Lower leg skin (tissue), 4 donors: ENCODE measurements around the gene CC2D1A. TPM values are rescaled to one million over a fixed set of nuclear protein-coding genes. Genes with fewer than 3 reads are reported as not detected.

Experiments
- DNase-seq, 2 donors: peaks; one replicate each; pipeline ENCODE4 v3.0.0-alpha.2; 2019; ENCODE audit warnings: low spot score in 2 of 2
- H3K4me3 ChIP-seq: fragments of 200-600 bp; sonication (generic); 2 replicates; pipeline ENCODE4 v1.5.1; 2017; ENCODE audit warnings: mild to moderate bottlenecking, low read depth; ENCODE audit not compliant: poor library complexity, severe bottlenecking
- POLR2A ChIP-seq, 2 donors: fragments of 450-650 bp; IDR thresholded peaks; one replicate each; pipeline ENCODE4 v1.6.1; 2016 to 2017; ENCODE audit warnings: antibody characterized with exemption in 2 of 2, mild to moderate bottlenecking in 1 of 2, moderate library complexity in 1 of 2
- WGBS, 2 donors: methylation state at CpG; one replicate each; pipeline ENCODE4 v1.1.5; 2018; 5-methylcytosine and 5-hydroxymethylcytosine counted together
- intact Hi-C: fragments of 100-400 bp; cut with DNase I; formaldehyde crosslinking; loops from one replicate; pipeline ENCODE4 v1.15.0; 2023; ENCODE audit warnings: low total_unique reads
- total RNA-seq, 4 donors: library from RNA; depleted of rRNA; stranded (reverse); fragments of >200 nt; gene quantifications; one replicate each; pipeline ENCODE4 v1.1.0, GENCODE V29; 2016
- TF ChIP-seq, protein P1 (sequence below), 3 donors: fragments of 450-650 bp; IDR thresholded peaks; one replicate each; pipeline ENCODE4 v1.5.1; 2016; ENCODE audit warnings: antibody characterized with exemption in 3 of 3, mild to moderate bottlenecking in 3 of 3, moderate library complexity in 2 of 3

Gene CC2D1A
- total RNA-seq, 4 donors from 2014 or later, result 48.9 to 104 (median 54.8) TPM

DNA sequence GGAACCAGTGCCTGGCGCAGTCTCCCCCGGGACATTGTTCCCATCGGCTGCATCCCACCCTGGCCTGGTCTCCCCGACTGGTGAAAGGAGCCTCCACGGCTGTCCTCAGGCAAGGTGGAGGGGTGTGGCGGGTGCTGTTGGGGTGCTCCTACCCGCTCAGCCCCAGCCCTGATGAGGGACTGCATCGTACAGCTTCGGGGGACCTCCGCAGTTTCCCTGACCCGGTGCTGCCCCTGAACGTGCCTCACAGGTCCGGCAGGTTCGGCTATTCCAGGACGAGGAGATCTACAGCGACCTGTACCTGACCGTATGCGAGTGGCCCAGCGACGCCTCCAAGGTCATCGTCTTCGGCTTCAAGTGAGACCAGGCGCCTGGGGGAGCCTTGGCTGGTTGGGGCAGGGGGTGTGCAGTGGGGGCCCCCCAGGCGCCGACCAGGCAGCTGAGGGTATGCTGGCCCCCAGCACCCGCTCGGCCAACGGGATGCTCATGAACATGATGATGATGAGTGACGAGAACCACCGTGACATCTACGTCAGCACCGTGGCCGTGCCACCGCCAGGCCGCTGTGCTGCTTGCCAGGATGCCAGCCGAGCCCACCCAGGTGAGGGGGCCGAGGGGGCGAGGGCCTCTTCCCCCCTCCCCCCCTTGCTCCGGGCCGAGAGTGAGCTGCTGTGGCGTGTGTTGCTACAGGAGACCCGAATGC lies 49.8 kb downstream of the CC2D1A start:
- no peak for DNase-seq
- 90 to 91% methylated on average over 25 to 39 of the region's 42 CpGs for WGBS, 2 donors
- no peak for TF ChIP-seq POLR2A (IDR thresholded peaks at IDR 0.05)
- TF ChIP-seq, protein P1, sequence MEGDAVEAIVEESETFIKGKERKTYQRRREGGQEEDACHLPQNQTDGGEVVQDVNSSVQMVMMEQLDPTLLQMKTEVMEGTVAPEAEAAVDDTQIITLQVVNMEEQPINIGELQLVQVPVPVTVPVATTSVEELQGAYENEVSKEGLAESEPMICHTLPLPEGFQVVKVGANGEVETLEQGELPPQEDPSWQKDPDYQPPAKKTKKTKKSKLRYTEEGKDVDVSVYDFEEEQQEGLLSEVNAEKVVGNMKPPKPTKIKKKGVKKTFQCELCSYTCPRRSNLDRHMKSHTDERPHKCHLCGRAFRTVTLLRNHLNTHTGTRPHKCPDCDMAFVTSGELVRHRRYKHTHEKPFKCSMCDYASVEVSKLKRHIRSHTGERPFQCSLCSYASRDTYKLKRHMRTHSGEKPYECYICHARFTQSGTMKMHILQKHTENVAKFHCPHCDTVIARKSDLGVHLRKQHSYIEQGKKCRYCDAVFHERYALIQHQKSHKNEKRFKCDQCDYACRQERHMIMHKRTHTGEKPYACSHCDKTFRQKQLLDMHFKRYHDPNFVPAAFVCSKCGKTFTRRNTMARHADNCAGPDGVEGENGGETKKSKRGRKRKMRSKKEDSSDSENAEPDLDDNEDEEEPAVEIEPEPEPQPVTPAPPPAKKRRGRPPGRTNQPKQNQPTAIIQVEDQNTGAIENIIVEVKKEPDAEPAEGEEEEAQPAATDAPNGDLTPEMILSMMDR (IDR thresholded peaks at IDR 0.05), result no peak
- intact Hi-C loops, result loop anchor here (10.0 kb wide), 1 partner anchor 1139 kb away; no protein-coding TSS in a partner anchor
- no peak overlapping the region for H3K4me3 ChIP-seq

- DNase-seq, result peak in 1 of 2 donors; percentile 83
- TF ChIP-seq, protein P1 (IDR thresholded peaks at IDR 0.05), result no peak
- TF ChIP-seq POLR2A (IDR thresholded peaks at IDR 0.05), result no peak
- intact Hi-C loops, result loop anchor here (10.0 kb wide), 1 partner anchor 1138 kb away; no protein-coding TSS in a partner anchor
- no peak overlapping the region for H3K4me3 ChIP-seq
- WGBS, 2 donors, result 74 to 87% methylated on average over 7 to 16 of the region's 16 CpGs
These were observed 50.4 kb downstream of the CC2D1A start for GRCh38 chr19:13956365-13956744.

DNA sequence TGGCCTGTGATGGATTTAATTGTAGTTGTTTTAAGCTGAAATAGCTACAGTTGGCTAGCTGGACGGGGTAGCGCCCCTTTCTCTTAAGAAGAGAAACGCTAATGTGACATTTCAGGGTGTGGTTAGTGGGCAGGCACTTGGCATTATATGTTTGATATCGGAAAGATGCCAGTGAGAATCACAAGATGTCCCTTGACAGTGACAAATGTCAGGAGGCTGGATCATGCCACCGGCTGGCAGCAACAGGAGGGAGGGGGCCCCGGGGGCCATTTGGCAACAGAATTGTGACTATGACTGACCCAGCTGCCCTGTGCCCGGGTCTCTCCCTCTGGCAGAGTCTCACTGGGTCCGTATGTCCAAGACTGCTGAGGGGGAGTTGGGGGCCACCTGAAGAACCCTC lies 51.0 kb downstream of the CC2D1A start:
- intact Hi-C loops, result loop anchor here (10.0 kb wide), 1 partner anchor 1138 kb away; no protein-coding TSS in a partner anchor
- no peak for TF ChIP-seq POLR2A (IDR thresholded peaks at IDR 0.05)
- TF ChIP-seq, protein P1 (IDR thresholded peaks at IDR 0.05), result no peak
- 63 to 64% methylated on average over 8 of the region's 8 CpGs for WGBS, 2 donors
- no peak overlapping the region for H3K4me3 ChIP-seq
- no peak for DNase-seq

- intact Hi-C loops, result loop anchor here (10.0 kb wide), 1 partner anchor 1137 kb away; no protein-coding TSS in a partner anchor
- 78% methylated on average over 12 of the region's 12 CpGs for WGBS, 2 donors
- no peak for DNase-seq
- no peak overlapping the region for H3K4me3 ChIP-seq
- TF ChIP-seq, protein P1 (IDR thresholded peaks at IDR 0.05), result no peak
- no peak for TF ChIP-seq POLR2A (IDR thresholded peaks at IDR 0.05)
These were observed 52.0 kb downstream of the CC2D1A start for GRCh38 chr19:13958043-13958442.

DNA sequence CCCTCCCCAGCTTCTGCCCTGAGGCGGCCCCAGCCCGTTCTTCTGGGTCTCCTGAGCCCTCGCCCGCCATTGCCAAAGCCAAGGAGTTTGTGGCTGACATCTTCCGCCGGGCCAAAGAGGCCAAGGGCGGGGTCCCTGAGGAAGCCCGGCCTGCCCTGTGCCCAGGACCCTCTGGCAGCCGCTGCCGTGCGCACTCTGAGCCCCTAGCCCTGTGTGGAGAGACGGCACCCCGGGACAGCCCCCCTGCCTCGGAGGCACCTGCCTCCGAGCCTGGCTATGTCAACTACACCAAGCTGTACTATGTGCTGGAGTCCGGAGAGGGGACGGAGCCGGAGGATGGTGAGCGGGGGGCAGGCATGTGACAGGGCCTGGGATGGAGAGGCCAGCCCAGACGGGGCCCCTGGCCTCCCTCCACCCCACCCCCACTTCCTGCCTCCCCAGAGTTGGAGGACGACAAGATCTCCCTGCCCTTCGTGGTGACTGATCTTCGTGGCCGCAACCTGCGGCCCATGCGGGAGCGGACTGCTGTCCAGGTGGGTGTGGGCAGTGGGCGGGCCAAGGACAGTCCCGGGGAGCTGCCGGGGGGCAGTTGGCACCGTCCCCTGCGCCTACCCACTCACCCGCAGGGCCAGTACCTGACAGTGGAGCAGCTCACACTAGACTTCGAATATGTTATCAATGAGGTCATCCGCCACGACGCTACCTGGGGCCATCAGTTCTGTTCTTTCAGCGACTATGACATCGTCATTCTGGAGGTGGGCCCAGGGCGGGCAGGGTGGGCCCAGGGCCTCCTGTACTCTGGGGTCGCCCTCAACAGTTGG lies 53.4 kb downstream of the CC2D1A start:
- DNase-seq, result no peak
- 86 to 88% methylated on average over 31 to 38 of the region's 41 CpGs for WGBS, 2 donors
- intact Hi-C loops, result loop anchor here (10.0 kb wide), 1 partner anchor 1135 kb away; no protein-coding TSS in a partner anchor
- no peak for TF ChIP-seq POLR2A (IDR thresholded peaks at IDR 0.05)
- TF ChIP-seq, protein P1 (IDR thresholded peaks at IDR 0.05), result no peak
- H3K4me3 ChIP-seq, result no peak overlapping the region
